GM21786 (cell line): ENCODE results near the gene SLC43A2.
A peak's percentile ranks its signal among the peaks of the same experiment; 100 is the strongest.

Experiments used
- ATAC-seq: cut with Tn5 transposase; IDR thresholded peaks from one replicate; pipeline ENCODE4 v1.9.1; 2021; ENCODE audit not compliant: unreplicated experiment

The SLC43A2 gene

DNA sequence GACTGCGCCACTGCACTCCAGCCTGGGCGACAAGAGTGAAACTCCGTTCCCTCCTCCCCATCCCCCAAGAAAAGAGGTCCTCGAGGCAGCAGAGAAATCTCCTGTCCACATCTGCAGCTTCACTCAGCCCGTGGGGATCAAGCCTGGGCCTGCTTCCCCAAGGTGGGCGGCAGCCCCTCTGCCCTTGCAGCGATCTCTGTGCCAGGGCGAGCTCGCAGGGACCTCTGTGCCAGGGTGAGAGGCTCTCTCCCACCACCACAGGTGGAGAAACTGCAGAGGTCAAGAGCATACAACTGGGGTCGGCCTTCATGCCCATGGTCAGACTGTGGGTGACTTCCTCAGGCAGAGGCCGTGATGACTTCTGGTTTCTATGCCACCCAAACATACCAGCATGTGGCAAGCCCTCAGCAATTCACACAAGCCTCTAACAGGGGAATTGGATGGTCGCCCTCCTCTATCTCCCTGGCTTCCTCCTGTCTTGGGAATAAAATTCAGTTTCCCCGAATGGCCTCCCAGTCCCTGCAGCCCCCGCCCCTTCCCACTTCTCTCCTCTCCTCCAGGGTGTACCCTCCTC is 5.5 kb downstream of the SLC43A2 start:
- no peak for ATAC-seq

GRCh38 chr17:1621273-1621954 is 7.2 kb downstream of the SLC43A2 start:
- ATAC-seq: no peak

DNA sequence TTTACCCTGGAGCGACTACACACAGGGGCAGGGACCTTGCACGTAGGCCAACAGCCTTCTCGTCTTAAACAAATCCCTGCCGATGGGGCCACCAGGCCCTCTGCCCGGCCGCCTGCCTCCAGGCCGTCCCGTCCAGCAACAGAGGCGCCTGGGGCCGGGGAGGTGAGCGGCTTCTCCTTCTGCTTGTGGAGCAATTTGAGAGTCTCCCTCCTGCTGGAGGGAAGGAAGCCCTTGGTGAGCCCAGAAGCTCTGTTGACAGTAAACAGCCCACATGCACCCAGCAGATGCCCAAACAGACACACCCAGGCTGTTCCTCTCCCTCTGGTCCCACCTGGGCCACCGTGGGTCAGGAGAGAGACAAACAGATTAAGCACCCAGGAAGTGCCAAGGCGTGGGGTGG is 8.1 kb downstream of the SLC43A2 start:
- ATAC-seq: no peak

- ATAC-seq: no peak
Observed at GRCh38 chr17:1617620-1618174, 10.9 kb downstream of the SLC43A2 start.

DNA sequence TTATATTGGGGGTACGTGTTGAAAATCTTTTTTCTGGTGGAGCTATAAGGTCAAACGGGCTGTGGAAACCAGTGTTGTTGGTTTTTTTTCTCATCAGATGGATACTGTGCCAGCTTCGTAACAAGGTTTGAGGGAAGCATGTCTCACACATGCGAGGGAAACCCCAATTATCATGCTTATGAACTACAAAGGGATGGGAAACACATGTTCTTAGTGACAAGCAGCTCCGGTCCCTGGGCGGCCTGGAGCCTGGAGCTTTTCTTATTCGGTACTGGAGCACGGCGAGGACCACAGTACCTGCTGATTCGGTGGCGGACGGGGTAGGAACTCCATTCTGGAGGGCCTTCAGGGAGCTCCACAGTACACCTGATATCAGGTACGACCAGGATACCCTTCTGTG is 12.5 kb downstream of the SLC43A2 start:
- no peak for ATAC-seq

DNA sequence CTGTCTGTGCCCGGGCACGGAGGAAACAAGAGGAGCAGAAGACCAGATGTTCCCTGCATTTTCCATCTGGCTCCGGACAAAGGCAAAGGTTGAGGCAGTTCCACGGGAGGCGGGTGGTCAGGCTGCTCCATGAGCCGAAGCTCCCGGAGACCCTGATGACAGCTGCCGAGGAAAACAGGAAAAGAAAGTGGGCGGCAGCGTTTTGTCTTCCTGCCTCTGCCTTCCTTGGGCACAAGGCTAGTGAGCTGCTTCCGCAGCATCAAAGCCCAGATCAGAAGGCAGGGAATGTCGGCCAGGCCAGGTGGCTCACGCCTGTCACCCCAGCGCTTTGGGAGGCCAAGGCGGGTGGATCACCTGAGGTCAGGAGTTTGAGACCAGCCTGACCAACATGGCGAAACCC is 16.2 kb downstream of the SLC43A2 start:
- ATAC-seq: no peak

GRCh38 chr17:1611715-1612114 is 16.9 kb downstream of the SLC43A2 start:
- ATAC-seq: no peak

DNA sequence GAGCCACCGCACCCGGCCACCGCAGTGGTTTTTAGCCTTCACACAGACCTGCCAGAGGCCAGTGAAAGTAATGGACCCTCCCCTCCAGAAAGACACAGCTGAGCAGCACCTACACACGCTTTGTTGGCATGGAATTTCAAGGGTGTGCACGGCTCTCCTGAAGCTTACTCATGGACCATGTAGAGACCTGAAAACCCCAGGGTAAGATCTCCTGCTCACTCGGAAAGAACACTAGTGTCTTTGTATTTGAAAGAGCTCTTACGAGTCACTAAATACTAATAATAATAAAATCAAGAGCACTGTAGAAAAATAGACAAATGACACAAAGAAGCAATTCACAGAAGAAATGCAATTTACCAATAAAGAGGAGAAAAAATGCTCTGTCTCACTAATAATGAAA is 20.0 kb downstream of the SLC43A2 start:
- no peak for ATAC-seq

DNA sequence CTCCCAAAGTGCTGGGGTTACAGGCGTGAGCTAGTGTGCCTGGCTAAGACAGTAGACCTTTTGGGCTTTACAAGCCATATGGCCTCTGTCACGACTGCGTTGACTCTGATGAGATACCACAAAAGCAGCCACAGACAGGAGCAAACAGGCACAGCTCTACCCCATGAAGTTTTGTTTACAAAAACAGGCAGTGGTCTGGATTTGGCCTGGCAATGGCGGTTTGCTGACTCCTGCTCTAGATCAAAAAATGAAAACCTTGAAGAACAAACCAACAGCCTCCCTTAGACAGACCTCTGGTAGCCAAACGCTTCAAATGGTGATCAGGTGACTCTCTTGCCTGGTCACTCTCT is 20.7 kb downstream of the SLC43A2 start:
- no peak for ATAC-seq

- no peak for ATAC-seq
Observed at GRCh38 chr17:1606352-1606985, 22.2 kb downstream of the SLC43A2 start.

- ATAC-seq: no peak
Observed at GRCh38 chr17:1605681-1606351, 22.8 kb downstream of the SLC43A2 start.

DNA sequence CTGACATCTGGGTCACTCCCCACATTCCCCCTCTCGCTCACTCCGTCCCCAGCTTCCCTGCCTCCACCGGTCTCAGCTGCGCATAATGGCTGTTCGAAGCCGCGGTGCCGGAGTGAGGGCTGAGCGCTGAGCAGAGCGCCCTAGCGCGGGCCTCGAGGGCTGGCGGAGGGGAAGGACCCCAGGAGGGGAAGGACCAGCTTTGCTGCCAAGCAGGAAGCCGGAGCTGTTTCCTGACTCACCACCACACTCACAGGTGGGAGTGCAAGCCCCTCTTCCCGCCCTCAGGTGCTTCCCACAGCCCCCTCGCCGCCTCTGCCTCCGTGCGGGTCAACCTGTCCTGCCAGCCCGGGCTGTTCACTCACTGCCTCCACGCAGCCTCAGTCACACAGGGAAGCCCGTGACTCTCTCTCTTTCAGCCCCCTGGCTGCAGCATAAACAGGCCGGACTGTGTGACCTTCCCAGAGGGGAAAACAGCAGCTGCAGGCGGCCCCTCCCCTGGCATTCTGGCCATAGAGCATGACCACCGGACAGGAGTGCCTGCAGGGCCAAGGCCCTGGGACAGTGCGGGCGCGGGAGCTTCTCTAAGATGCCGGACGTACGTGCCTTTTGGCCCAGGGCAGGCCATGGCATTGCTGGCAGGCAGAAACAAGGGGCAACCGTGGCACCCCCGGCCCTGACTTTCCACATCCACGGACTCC is 23.7 kb downstream of the SLC43A2 start:
- no peak for ATAC-seq

GRCh38 chr17:1601571-1601970 is 27.1 kb downstream of the SLC43A2 start:
- no peak for ATAC-seq

DNA sequence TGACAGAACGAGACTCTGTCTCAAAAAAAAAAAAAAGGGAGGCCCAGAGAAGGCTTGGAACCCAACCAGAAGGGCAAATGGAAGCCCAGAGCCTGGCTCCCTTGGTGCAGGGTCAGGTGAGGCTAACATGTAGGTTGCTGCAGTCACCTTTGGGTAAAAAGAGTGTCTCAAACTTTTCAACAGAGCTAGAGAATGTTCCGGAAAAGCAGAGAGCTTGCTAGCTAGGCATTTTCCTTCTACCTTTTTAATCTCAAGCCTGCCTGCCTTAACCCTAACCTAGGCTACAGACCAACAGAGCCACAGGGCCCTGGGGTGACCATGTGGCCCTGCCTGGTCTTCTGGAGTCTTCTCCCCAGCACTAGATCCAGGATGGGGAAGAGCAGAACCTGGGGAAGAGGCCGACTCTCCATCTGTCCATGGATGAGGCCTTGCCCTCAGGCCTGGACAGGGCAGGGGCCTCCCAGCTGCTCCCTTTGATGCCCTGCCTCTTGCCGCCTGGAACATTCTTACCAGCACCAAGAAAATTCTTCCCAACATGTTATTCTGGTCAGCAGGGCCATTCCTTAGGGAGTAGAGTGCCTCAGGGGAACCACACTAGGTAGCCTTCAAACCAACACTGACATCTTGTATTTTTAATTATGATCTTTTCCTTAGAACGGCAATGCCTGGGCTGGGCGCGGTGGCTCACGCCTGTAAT is 30.1 kb downstream of the SLC43A2 start:
- no peak for ATAC-seq

DNA sequence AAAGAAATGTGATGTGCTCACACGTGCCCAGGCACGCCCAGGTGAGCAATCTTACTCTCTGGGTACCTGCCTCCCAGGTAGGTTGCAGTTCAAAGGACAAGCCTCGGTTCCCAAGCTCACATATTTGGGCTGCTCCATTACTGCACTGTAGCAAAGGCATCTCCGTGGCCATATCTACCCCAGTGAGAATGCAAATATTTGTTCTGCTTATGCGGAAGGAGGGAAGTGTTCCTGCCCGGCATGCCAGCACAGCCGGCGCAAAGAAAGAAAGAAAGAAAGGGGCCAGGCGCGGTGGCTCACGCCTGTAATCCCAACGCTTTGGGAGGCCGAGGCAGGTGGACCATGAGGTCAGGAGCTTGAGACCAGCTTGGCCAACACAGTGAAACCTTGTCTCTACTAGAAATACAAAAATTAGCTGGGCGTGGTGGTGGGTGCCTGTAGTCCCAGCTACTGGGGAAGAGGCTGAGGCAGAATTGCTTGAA is 30.7 kb downstream of the SLC43A2 start:
- ATAC-seq: no peak

DNA sequence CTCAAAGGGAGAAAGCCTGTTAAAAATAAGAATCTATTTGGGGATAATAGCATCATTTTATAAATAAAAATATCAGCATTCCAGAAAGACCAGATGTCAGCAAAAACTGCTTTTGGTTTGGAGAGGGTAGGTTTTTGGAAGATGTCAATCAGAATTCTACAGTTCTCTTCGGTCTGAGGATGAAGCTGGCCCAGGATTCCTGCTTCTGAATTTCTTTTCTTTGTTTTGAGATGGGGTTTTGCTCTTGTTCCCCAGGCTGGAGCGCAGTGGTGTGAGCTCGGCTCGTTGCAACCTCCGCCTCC is 35.1 kb downstream of the SLC43A2 start:
- no peak for ATAC-seq

DNA sequence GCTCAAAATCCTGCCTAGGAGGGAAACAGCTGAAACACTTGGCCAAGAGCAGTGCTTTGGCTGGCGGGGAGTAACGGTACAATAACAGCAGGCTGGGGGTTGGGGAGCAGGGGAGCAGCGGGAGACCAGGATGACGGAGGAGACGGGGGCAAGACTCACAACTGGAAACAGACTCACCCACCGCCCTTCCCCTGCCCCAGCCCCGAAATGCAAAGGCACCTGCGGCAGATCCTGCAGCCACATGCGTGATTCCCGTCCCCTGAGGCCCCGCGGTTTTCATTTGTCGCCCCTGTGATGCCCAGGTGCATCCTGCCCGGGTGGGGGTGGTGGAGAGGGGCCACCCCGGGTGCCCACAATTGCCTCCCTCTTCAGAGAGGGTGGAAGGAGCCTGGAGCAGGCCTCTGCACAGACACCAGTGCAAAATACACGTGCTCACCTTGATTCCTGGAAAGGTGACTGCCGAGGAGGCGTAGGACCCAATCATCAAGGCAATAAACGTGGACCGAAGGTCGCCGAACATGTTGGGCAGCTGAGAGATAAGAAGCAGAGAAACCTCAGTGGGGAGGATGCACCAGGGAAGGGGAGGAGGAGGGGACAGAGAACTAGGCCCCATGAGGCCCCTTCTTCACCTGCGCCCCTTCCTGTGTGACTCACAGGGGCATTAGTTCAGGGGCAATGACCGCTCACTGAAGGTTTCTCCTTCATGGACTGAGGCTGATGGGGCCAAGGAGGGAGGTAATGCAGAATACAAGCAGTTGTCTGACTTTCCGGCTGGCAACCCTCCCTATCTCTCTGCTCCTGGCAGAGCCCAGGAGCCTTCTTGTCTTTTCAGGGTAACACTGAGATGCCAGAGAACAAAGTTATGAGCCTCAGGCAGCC is 35.6 kb downstream of the SLC43A2 start:
- peak; percentile 69 for ATAC-seq

DNA sequence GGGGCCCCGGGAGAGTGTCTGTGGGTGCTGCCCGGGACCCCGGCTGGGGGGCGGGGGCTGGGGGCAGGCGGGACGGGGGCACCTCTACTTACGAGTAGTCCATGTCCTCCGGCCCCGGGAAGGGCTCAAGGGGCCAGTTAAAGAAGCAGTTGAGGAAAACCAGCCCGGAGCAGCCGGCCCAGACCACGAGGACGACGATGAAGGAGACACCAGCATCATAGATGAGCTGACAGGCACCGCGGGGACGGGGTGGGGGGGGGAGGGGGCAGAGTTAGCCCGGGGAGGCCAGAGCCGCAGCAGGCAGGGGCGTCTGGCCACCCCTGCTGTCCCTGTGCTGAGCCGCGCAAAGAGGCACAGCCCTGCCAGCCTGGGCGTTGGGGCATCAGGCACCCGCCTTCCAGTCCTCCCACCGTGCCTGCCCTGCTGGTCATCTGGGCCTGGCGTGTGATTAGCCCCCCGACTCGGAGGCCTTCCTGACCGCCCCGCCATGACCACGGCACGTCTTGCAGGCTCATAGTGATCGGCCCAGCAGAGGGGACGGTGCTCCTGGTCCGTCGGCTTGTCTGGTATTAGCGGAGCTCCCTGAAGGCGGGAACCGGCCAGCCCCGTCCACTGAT is 37.1 kb downstream of the SLC43A2 start:
- no peak for ATAC-seq

DNA sequence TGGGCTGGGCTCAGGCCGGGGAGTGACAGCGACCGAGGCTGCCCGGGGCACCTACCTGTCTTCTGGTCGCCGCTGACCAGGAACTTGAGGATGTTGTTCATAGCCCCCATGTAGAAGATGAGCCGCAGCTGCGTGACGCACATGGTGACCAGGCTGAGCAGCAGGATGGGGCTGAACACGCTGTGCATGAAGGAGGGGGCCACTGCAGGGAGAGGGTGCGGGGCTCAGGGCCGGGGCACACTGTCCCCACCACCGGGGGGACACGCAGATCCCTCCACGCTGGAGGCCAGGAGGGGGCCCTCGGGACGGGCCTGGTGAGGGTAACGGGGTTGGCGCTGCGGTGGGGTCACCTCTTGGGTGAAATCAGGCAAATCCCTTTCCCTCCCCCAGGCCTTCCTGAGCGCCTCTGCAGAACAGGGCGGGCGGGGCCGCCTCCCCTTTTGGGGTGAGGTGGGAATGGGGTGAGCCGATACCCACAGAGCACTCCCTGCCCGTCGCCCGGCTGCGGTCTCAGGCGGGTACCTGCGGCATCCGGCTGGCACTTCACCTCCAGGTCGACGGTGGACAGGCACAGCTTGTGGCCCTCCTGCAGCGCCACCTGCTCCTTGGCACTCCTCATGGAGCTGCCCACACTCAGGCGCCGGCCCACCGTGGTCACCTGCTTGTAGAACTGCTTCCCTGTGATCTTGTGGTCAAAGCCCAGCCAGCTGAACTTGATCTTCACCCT is 37.7 kb downstream of the SLC43A2 start:
- no peak for ATAC-seq
